HL-60/S4 treated with phorbol 12-myristate 13-acetate at 8.2 ng/mL for 4 days and 3 days (cell line): ENCODE results near the gene DEFB124.
"Not testable (repeated sequence)": the region's sequence is repeated elsewhere in the genome, so short reads cannot be mapped to it uniquely, and the experiment has no call there.

Source experiments
- in situ Hi-C: fragments of 300-500 bp; cut with MboI; formaldehyde crosslinking; loops from 2 replicates; pipeline ENCODE4 v1.15.0; 2022; ENCODE audit warnings: low sequenced_read_pairs

Gene DEFB124, protein sequence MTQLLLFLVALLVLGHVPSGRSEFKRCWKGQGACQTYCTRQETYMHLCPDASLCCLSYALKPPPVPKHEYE

GRCh38 chr20:31474758-31475427 lies at the start of gene DEFB124, which contains the start of gene REM1:
Gene DEFB124, minus strand, starts transcription at chr20:31475127. Its CDS starts 2,114 bp downstream, at chr20:31473013.
Gene REM1, plus strand, starts transcription at chr20:31475288. Its CDS starts 1,158 bp downstream, at chr20:31476446.
- in situ Hi-C loops, result no loop called here

DNA sequence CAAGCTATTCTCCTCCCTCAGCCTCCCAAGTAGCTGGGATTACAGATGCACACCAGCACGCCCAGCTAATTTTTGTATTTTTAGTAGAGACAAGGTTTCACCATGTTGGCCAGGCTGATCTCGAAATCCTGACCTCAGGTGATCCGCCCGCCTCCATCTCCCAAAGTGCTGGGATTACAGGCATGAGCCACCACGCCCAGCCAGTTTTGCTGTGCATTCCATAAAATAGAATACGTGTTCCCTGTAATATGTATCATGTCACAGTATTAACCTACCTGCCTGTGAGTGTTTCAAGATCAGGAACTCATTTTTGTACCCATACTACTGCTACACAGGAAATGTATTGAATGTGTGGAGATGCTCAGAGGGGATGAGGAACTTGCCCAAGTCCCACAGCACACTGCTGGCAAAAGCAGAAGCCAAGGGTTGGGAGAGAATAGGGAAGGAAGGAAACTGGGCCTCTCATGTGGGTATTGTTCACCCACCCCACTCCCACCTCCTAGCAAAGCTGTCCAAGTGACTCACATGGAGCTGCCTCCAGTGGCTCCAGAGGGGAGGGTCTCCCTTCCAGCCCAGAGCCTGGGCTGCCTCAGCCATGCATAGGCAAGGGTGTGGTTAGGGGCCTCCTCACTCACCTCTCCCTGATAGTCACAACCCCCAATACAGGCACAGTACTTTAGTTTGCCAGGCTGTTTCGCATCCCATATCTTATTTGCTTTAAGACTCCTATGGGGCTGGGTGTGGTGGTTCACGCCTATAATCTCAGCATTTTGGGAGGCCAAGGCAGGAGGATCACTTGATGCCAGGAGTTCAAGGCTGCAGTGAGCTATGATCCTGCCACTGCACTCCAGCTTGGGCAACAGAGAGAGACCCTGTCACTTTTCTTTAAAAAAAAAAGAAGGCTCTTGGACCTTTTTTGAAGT lies 48.7 kb upstream of the DEFB124 start:
- in situ Hi-C loops, result no loop called here

GRCh38 chr20:31522731-31523130 lies 47.8 kb upstream of the DEFB124 start:
- in situ Hi-C loops, result no loop called here

GRCh38 chr20:31521267-31521666 lies 46.3 kb upstream of the DEFB124 start:
- in situ Hi-C loops, result not testable (repeated sequence)

DNA sequence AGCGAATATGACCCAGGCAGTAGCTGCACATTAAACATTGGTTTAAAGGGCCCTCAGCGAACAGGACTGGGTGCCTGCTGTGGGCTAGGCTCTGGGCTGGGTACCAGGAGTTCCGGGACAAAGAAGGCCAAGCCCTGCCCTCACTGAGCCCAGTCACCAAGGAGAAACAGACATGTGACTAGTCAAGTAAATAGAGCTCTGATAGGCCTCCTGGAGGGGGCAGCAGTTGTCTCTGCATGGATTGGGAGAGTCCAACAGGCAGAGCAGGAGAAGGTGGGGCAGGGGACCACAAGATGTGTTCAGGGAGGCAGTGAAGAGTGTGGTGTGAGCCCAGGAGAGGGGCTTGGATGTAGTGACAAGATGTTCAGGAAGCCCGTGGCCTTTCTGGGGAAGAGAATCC lies 42.4 kb upstream of the DEFB124 start:
- in situ Hi-C loops, result no loop called here

- in situ Hi-C loops, result no loop called here
These were observed 41.7 kb upstream of the DEFB124 start for GRCh38 chr20:31516651-31517050.

- in situ Hi-C loops, result no loop called here
These were observed 41.2 kb upstream of the DEFB124 start for GRCh38 chr20:31516166-31516565.

DNA sequence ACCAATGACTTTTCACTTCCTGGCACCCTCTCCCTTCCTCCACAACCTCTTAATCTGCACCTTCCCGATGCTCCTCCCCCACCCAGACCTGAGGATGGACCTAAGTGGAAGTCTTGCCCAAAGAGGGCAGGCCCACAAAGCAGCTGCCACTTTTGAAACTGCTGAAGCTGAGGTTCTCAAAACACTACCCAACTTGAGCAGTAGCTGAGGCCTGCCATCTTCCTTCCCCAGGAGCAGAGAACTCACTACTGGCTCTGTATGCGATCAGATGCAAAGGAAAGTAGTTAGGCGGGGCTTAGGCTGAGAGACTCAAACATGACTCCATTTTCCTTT lies 40.8 kb upstream of the DEFB124 start:
- in situ Hi-C loops, result no loop called here

DNA sequence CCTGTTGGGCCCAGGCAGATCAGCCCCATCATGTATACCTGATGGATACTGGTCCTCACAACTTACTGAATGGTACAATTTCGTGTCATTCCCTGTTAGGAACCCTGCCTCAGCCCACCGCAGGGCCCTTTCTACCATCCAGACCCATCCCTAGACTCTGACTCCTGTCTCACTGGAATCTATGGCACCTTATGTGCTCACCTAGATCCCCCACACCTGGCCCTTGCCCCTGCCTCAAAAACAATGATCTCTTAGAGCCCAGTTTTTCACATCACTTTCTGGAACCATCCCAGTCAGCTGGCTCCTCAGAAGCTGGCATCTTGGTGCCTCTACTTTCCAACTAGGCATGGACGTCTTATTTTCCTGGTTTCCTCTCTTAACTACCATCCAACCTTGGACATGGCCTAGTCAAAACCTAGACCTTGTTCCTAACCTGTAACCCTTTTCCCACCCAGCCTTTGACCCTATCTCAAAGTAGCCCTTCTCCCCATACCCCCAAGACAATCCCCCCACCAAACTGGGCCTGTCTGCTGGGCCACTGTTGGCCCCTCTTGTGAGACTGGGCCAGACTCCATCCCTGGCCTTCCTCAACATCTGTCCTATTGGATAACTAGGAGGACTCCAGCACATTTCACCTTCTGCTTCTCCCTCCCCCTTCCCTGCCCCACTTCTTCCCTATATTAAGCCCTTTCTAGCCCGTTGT lies 40.3 kb upstream of the DEFB124 start:
- in situ Hi-C loops, result no loop called here

DNA sequence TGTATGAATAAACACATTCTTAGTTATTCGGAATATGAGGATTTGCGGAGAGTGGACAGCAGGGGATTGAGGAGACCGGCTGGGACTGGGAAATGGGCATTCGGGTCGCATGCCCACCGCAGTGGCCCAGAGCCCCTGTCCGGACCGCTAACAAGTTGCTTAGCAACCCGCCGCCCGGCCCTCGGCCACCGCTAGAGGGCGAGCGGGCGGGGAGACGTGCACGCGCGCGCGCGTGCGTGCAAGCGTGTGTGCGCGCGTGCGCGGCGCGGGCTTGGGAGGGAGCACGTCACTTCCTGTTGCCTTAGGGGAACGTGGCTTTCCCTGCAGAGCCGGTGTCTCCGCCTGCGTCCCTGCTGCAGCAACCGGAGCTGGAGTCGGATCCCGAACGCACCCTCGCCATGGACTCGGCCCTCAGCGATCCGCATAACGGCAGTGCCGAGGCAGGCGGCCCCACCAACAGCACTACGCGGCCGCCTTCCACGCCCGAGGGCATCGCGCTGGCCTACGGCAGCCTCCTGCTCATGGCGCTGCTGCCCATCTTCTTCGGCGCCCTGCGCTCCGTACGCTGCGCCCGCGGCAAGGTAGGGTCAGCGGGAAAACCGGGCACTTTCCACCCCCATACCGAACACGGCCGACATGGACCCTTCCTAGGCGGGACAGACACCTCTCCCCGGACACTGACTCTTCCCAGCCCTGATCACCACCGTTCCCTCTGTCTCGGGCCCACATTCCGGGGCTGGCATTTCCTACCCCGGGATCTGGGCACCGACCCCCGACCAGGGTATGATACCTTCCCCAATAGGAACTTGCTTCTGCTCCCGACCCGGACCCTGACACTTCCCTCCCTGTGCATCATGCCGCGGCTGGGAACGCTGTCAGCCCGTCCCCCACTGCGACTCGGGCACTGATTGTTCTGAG lies 39.5 kb upstream of the DEFB124 start, which contains the start of gene HM13:
HM13 (plus strand) TSS at position 289 of the 918 bp plus-strand sequence; CDS start at position 399, 110 bp downstream.
- in situ Hi-C loops, result no loop called here

DNA sequence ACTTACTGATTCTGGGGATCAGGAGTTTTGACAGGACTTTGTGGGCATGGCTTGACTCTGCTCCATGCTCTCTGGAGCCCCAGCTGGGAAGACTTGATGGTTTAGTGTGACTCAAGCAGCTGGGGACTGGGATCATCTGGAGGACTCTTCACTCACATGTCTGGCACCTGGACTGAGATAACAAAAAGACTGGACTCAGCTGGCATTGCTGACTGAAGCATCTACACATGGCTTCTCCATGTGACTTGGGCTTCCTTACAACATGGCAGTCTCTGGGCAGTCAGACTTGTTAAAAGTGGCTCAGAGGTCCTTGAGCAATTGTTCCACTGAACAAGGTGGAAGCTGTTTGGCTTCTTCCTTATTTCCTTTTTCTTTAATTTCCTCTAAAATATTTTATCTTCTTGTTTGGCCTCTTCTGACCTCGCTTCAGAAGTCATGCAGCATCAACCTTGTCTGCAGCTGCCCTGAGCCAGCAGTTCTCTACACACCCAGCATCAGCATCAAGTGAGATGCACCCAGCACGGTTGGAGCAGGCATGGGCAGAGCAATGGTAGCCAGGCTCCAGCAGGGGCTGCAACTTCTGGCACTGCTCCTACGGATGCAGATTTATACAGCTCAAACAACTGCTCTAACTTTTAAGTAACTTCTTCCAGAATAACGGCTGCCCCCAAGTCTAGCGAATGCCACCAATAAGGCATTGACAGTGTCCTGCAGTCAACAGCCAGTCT lies 33.8 kb upstream of the DEFB124 start:
- in situ Hi-C loops, result no loop called here

GRCh38 chr20:31505903-31506302 lies 31.0 kb upstream of the DEFB124 start:
- in situ Hi-C loops, result no loop called here

DNA sequence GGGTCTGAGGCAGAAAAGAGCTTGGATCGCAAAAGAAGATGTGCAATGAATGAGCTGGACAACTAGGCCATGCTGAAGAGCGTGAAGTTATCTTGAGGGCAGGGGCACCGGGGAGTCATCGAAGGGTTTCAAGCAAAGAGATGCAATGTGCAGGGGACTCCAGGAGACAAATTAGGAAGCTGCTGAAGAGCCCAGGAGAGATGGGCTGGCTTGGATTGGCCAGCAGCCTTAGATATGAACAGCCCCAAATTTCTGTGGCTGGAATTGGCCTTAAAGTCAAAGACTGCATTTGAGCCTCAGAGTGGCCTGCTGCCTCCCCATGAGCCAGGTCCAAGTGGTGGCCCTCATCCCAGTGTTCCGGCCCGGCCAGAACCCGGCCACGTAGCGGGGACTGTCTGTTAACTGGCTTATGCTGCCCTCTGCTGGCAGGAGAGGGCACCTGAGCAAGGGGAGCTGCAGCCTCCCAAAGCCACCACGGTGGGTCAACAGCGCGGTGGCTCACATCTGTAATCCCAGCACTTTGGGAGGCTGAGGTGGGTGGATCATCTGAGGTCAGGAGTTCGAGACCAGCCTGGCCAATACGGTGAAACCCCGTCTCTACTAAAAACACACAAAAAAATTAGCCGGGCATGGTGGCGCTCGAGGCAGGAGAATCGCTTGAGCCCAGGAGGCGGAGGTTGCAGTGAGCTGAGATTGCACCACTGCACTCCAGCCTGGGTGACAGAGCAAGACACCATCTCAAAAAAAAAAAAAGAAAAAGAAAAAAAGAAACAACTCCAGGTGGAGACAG lies 28.2 kb upstream of the DEFB124 start:
- in situ Hi-C loops, result not testable (repeated sequence)

- in situ Hi-C loops, result no loop called here
These were observed 25.6 kb upstream of the DEFB124 start for GRCh38 chr20:31500527-31500926.

DNA sequence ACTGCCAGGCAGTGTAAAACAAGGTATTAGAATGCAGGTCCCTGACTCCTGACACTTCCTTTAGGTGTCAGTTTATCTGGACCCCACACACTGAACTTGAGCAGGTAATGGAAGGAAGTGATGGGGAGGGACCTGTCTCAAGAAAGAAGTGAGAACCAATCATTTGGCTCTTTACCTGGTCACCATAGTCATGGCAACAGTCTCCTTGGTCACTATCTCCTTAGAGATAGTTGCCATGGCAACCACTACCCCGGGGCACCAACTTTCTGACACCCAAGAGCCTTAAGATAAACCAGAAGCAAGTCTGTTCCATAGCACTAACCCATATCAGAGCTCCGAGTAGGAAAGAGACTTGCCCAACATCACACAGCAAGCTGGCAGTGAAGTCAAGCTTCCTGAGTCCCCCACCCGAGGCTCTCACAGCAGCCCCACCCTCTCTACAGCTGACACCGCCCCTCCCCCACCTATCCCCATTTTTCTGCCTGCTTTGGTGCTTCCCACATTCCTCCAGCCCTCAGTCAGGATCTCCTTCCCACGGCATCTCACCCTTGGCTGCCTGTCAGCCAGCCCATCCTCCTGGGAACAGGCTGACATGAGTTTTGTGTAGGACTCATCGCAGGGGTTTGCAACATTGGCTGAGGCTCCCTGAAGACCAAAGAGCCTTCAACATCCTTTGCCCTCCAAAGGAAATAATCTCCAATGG lies 23.1 kb upstream of the DEFB124 start:
- in situ Hi-C loops, result no loop called here

GRCh38 chr20:31496761-31497295 lies 21.9 kb upstream of the DEFB124 start:
- in situ Hi-C loops, result no loop called here

- in situ Hi-C loops, result no loop called here
These were observed 19.2 kb upstream of the DEFB124 start for GRCh38 chr20:31494131-31494530.

GRCh38 chr20:31490752-31491151 lies 15.8 kb upstream of the DEFB124 start:
- in situ Hi-C loops, result no loop called here
